Measurements from ENCODE around the gene GAL3ST2. TPM values are rescaled to one million over a fixed set of nuclear protein-coding genes. Genes with fewer than 3 reads are reported as not detected.
"Not testable (repeated sequence)": the region's sequence is repeated elsewhere in the genome, so short reads cannot be mapped to it uniquely, and the experiment has no call there.

The GAL3ST2 gene
- total RNA-seq, 1 donor from 2014 or later: 0.84 TPM

GRCh38 chr2:241732513-241733186 lies 44.0 kb upstream of the GAL3ST2 start:
- TF ChIP-seq CTCF (IDR thresholded peaks at IDR 0.05; ENCODE audit: unreplicated experiment): peak; percentile 70
- peak overlapping the region; percentile 24 for H3K27ac Mint-ChIP-seq
- H3K4me3 Mint-ChIP-seq (ENCODE audit: low read depth); H3K9me3 Mint-ChIP-seq (ENCODE audit: low read depth); H3K36me3 Mint-ChIP-seq (ENCODE audit: insufficient read depth); H3K4me1 Mint-ChIP-seq (ENCODE audit: low read depth); H3K27me3 Mint-ChIP-seq: not testable (repeated sequence)
- DNase-seq (ENCODE audit: low spot score, unreplicated experiment): peak; percentile 48

- no peak overlapping the region for H3K27ac Mint-ChIP-seq
- H3K9me3 Mint-ChIP-seq (ENCODE audit: low read depth): no peaks in the 10 kb centered on the region
- H3K4me3 Mint-ChIP-seq (ENCODE audit: low read depth): peak overlapping the region; percentile 52
- H3K27me3 Mint-ChIP-seq: no peaks in the 10 kb centered on the region
- no peak for TF ChIP-seq CTCF (IDR thresholded peaks at IDR 0.05; ENCODE audit: unreplicated experiment)
- no peaks in the 10 kb centered on the region for H3K4me1 Mint-ChIP-seq (ENCODE audit: low read depth)
- H3K36me3 Mint-ChIP-seq (ENCODE audit: insufficient read depth): peaks cover 2% of the 10 kb centered on the region
- no peak for DNase-seq (ENCODE audit: low spot score, unreplicated experiment)
Measured at GRCh38 chr2:241733391-241734207, 43.0 kb upstream of the GAL3ST2 start.

GRCh38 chr2:241734208-241734466 lies 42.5 kb upstream of the GAL3ST2 start:
- no peak overlapping the region for H3K4me3 Mint-ChIP-seq (ENCODE audit: low read depth)
- TF ChIP-seq CTCF (IDR thresholded peaks at IDR 0.05; ENCODE audit: unreplicated experiment): peak; percentile 13

GRCh38 chr2:241734467-241735208 lies 42.0 kb upstream of the GAL3ST2 start, which contains the start of gene D2HGDH:
D2HGDH (plus strand) TSS chr2:241734630; CDS start chr2:241735225, 595 bp downstream.
- peak within 1 kb of the TSS; percentile 76 for H3K4me3 Mint-ChIP-seq (ENCODE audit: low read depth)
- H3K4me1 Mint-ChIP-seq (ENCODE audit: low read depth): no peaks in the 10 kb centered on the region
- H3K36me3 Mint-ChIP-seq (ENCODE audit: insufficient read depth): peaks cover 4% of the 10 kb centered on the region
- DNase-seq (ENCODE audit: low spot score, unreplicated experiment): peak; percentile 88
- H3K9me3 Mint-ChIP-seq (ENCODE audit: low read depth): no peaks in the 10 kb centered on the region
- peak within 1 kb of the TSS; percentile 78 for H3K27ac Mint-ChIP-seq
- no peak for TF ChIP-seq CTCF (IDR thresholded peaks at IDR 0.05; ENCODE audit: unreplicated experiment)
- no peaks in the 10 kb centered on the region for H3K27me3 Mint-ChIP-seq

More at GRCh38 chr2:241734208-241734466, 42.5 kb upstream of the GAL3ST2 start:
- Mint-ChIP-seq H3K9me3 (ENCODE audit: low read depth) (no peaks in the 10 kb centered on the region), H3K36me3 (ENCODE audit: insufficient read depth) (peaks cover 4% of the 10 kb centered on the region), H3K27me3 (no peaks in the 10 kb centered on the region), H3K4me1 (ENCODE audit: low read depth) (no peaks in the 10 kb centered on the region), H3K27ac (no peak overlapping the region)
- no peak for DNase-seq (ENCODE audit: low spot score, unreplicated experiment)

- H3K9me3 Mint-ChIP-seq (ENCODE audit: low read depth): no peaks in the 10 kb centered on the region
- H3K36me3 Mint-ChIP-seq (ENCODE audit: insufficient read depth): peaks cover 4% of the 10 kb centered on the region
- no peak for TF ChIP-seq CTCF (IDR thresholded peaks at IDR 0.05; ENCODE audit: unreplicated experiment)
- H3K4me1 Mint-ChIP-seq (ENCODE audit: low read depth): no peaks in the 10 kb centered on the region
- H3K27me3 Mint-ChIP-seq: no peaks in the 10 kb centered on the region
- peak overlapping the region; percentile 76 for H3K27ac Mint-ChIP-seq
- DNase-seq (ENCODE audit: low spot score, unreplicated experiment): no peak
- H3K4me3 Mint-ChIP-seq (ENCODE audit: low read depth): peak overlapping the region; percentile 76
Measured at GRCh38 chr2:241736111-241736510, 40.5 kb upstream of the GAL3ST2 start.

Measured in progenitor cell of endocrine pancreas (in vitro differentiated cells).